Activated naive CD4-positive, alpha-beta T cell (primary cell): ENCODE measurements around the gene HLF.
"Not testable (repeated sequence)": the region's sequence is repeated elsewhere in the genome, so short reads cannot be mapped to it uniquely, and the experiment has no call there.

ENCODE experiments used
- DNase-seq, 4 experiments: peaks; one replicate each; lab custom pipeline; 2025; lab: John Stamatoyannopoulos, UW

Gene HLF

GRCh38 chr17:55312852-55313251, 48.1 kb downstream of the HLF start:
- DNase-seq, result no peak

GRCh38 chr17:55314061-55314783, 49.5 kb downstream of the HLF start:
- DNase-seq, result no peak

GRCh38 chr17:55314784-55315491, 50.2 kb downstream of the HLF start:
- DNase-seq, result no peak

- no peak for DNase-seq
Measured at GRCh38 chr17:55316499-55316898, 51.7 kb downstream of the HLF start.

- DNase-seq, result no peak
Measured at GRCh38 chr17:55317284-55317683, 52.5 kb downstream of the HLF start.

GRCh38 chr17:55318081-55318480, 53.3 kb downstream of the HLF start:
- DNase-seq, result no peak

- no peak for DNase-seq
Measured at GRCh38 chr17:55318715-55319487, 54.1 kb downstream of the HLF start.

GRCh38 chr17:55319933-55320593, 55.3 kb downstream of the HLF start:
- DNase-seq, result no peak

- DNase-seq, result no peak
Measured at GRCh38 chr17:55320594-55321426, 56.0 kb downstream of the HLF start.

GRCh38 chr17:55321427-55322060, 56.8 kb downstream of the HLF start:
- no peak for DNase-seq

GRCh38 chr17:55322453-55322985, 57.8 kb downstream of the HLF start:
- DNase-seq, result no peak

GRCh38 chr17:55323518-55324295, 58.9 kb downstream of the HLF start:
- DNase-seq, result no peak

- no peak for DNase-seq
Measured at GRCh38 chr17:55324296-55324978, 59.7 kb downstream of the HLF start.

GRCh38 chr17:55325406-55325805, 60.6 kb downstream of the HLF start:
- DNase-seq, result no peak

GRCh38 chr17:55326030-55326429, 61.3 kb downstream of the HLF start:
- no peak for DNase-seq

GRCh38 chr17:55327225-55328088, 62.7 kb downstream of the HLF start:
- no peak for DNase-seq

GRCh38 chr17:55328514-55328913, 63.8 kb downstream of the HLF start:
- not testable (repeated sequence) for DNase-seq

GRCh38 chr17:55330344-55330933, 65.7 kb downstream of the HLF start:
- no peak for DNase-seq
